ENCODE results near the gene ITSN2.
"Not testable (repeated sequence)": the region's sequence is repeated elsewhere in the genome, so short reads cannot be mapped to it uniquely, and the experiment has no call there.

The ITSN2 gene

DNA sequence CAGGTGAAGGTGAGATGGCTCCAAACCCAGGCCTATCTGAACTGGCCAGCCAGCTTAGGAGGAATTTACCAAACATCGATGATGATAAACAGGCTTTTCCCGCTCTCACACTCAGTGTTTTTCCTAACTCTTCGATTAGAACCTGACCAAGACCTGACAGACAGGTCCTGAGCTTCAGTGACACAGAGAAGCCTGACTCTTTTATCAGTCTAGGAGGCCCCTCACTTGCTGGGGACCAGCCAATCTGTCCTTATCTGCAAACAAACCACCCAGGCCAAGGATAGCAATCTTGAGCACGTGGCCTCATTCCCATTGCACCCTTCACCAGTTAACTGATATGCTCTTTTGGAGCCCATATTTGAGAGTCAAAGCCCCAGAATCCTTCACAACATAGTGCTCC lies 1.9 kb upstream of the ITSN2 start:
- DNase-seq, result no peak

DNA sequence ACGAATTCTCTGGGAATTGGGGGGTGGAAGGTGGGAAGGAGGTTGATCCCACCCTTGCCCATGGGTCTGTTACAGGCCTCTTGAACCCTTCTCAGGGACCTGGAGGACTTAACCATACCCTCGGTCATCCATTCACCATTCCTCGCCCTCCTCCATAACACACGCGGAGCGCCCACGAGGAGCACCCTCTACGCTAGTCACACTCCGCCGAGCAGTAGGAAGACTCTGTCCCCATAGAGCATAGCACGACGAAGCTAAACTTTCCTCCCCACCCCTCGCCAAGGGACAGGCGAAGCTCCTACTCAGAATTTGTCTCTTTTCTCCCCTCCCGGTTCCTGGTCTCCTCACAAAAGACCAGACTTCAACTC lies 611 bp upstream of the ITSN2 start:
- no peak for DNase-seq

DNA sequence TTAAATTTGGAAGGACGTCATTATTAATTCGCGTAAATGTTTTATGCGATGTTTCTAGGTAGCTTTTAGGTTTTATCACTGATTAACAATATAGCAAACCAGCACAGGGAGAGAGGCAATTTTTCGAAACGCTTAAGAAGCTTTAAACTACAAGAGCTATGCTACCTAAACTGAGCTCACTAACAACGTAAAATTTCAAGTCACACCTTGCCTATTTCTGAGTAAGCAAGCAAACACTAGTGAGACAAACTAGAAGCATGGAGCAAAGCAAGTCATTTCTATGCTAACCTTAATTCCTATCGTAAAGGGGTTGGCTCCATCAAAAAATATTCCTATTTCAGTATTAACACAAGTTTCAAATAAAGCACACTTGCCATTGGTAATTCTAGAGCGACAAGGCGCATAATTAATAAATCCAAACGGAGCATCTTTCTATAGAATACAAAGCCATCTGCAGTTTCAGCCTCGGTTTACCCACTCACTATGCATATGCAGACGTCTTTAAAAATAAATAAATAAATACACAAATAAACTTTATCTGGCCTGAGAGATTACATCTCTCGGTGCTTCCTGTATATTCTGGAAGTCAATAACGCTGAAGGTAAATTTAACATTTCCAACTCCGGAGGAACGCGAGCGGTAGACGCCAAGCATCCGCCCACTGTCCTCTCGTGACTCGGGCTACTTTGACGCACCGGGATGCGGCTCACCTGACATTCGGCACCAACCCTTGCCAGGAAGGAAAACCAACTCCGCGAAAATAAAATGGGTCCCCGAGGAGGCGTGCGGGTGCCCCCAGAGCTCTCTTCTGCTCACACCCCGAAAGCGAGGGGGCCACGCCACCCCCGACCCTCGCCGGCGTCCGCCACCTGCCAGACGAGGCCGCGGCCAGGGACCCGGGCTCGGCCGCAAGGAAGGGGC lies 947 bp downstream of the ITSN2 start:
- DNase-seq, result peak; percentile 12

DNA sequence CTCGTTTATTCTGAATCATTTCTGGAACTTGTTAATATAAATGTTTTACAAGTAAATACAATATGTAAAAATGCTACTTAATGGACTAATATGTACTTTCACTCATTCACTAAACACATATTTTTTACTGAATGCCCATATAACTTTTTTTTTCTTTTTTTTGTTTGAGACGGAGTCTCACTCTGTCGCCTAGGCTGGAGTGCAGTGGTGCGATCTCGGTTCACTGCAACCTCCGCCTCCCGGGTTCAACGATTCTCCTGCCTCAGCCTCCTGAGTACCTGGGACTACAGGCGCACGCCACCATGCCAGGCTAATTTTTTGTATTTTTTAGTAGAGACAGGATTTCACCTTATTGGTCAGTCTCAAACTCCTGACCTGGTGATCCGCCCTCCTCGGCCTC lies 2.6 kb downstream of the ITSN2 start:
- not testable (repeated sequence) for DNase-seq

DNA sequence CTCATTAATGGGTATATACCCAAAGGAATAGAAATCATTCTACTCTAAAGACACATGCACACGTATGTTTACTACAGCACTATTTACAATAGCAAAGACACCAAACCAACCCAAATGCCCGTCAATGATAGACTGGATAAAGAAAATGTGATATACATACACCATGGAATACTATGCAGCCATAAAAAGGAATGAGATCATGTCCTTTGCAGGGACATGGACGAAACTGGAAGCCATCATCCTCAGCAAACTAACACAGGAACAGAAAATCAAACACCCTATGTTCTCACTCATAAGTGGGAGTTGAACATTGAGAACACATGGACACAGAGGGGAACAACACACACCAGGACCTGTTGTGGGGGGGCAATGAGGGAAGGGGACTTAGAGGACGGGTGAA lies 3.2 kb downstream of the ITSN2 start:
- DNase-seq, result not testable (repeated sequence)

DNA sequence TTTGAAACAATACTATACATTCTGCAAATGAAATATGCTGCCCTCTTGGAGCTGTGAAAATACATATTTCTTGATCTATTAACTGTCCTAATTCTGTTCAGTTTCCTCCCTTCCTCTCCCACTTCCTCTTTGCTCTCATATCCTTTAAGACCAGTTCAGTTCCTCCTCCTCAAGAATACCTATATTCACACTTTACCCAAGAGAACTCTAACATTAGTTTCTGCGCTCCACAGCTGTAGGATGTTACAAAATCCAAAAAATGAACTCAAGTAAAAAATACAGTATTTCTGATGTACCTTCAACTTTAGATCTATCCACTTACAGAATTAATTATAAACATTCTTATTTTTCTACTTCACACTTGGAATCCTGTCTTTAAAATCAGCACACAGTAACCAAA lies 5.4 kb downstream of the ITSN2 start:
- no peak for DNase-seq

DNA sequence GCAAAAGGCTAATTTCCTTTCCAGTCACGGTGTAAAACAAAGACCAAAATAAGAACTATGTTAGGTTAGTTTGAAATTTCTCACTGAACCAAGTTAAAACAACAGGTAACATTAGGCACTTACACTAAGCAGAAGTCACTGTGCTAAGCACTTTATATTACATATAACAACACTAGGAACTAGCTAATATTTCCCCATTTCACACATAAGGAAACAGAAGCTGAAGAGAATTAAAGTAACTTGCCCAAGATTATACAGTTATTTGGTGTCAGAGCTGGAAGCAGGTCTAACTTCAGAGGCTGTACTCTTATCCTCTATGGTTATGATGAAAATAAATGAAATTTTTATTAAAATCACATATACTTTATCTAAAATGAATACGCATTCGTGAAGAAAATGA lies 5.9 kb downstream of the ITSN2 start:
- no peak for DNase-seq

DNA sequence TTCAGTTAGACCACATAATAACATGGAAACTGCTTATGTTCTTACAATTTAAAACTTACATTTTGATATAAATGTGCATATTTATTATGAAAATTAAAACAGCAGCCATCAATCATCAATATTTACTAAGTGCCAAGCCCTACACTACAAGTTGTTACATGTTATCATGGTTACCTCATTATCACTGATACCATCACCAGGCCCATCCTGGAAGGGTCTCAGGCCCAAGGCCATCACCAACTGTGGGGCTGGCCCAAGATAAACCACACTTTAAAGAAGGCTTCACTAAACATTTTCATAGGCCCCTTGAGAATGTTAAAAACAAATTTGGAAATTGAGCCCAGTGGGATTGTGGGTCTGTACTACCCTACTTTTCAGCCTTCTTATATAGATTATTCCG lies 6.4 kb downstream of the ITSN2 start:
- no peak for DNase-seq

DNA sequence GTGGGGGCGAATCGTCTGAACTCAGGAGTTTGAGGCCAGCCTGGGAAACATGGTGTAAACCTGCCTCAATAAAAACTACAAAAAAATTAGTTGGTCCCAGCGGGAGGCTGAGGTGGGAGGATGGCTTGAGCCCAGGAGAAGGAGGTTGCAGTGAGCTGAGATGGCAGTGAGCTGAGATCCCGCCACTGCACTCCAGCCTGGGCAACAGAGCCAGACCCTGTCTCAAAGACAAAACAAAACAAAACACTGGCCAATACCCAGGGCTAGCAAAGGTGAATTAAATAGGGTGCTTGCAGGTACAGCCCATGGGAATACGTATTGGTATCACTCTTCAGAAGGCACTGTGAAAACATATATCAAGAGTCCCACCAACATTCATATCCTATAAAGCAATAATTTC lies 7.0 kb downstream of the ITSN2 start:
- no peak for DNase-seq

DNA sequence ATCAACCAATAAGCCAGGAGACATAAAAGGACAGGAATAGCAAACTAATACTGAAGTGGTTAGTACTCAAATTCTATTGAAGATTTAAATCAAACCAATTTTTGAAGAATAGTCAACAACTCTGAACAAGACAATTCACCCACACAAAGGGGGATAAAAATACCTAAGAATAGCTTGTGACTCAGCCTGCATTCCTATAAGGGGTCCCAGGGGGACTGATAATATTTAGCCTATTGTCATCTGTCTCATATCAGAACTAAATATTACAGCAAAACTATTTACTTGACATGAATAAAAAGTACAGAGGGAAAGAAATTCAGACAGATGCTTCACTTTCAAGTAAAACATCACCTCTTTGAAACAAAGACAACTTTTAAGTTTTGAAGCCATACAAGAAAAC lies 7.7 kb downstream of the ITSN2 start:
- no peak for DNase-seq

DNA sequence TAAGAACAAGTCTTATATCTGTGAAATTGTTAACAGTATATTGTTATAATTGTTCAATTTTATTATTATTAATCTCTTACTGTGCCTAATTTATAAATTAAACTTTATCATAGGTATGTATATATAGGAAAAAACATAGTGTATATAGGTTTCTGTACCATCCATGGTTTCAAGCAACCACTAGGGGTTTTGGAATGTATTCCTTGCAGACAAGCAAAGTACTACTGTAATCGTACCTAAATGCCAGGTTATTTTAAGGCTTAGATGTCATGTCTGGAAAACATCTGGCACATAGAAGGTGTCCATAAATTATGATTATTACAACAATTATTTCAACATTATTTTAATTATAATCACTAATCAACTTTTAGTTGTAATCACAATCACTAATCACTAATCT lies 8.4 kb downstream of the ITSN2 start:
- no peak for DNase-seq

DNA sequence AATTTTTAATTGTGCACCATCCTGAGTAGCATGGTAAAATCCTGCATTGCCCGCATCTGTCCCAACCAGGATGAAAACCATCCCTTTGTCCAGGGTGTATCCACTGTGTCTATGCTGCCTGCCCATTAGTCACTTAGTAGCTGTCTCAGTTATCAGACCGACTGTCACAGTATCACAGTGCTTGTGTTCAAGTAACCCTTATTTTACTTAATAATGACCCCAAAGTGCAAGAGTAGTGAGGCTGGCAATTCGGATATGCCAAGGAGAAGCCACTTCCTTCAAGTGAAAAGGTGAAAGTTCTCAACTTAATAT lies 8.8 kb downstream of the ITSN2 start:
- DNase-seq, result no peak

DNA sequence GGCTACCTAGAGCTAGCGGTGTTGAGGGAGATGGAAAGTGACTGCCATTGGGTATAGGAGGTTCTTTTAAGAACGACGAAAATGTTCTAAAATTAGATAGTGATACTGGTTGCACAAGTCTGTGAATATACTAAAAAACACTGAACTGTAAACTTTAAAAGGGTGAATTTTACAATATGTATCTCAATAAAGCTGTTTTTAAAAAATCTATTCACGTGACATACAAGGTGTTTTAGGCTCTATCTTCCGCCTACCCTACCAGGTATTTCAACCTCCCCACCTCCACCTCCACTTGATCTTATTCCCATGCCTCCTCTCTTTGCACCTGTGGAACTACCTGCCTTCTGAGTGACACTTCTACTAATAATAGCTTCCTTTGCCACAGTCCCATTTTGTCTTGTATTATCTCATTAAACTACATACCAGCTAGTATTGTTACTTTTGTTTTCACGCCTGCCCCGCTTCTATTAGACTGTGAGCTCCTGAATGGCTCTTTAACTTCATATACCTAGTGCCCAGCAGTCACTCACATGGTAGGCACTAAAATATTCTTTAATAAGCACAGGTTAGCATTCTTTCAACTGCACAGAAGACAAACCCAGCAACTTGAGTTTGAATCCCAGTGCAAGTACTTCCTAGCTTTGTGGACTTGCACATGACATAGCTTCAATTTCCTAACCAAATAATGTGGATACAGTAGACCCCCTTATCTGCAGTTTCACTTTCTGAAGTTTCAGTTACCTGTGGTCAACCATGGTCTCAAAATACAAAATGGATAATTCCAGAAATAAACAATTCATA lies 9.3 kb downstream of the ITSN2 start:
- no peak for DNase-seq

DNA sequence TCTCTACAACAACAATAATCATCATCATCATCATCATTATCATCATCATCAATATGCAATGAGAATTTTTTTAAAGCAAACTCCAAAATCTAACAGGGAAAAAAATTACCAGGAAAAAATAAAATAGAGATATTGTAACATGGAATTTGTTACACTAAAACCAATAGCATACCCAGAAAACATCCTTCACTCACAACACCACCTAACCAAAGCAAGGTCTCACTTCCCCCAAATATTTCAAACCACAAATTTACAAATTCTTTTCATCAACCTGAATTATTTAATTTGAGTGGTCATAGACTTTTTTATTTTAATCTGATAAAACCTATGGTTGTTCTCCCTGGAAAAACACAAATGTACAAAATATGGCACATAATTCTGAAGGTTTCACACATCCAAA lies 11.2 kb downstream of the ITSN2 start:
- DNase-seq, result no peak

DNA sequence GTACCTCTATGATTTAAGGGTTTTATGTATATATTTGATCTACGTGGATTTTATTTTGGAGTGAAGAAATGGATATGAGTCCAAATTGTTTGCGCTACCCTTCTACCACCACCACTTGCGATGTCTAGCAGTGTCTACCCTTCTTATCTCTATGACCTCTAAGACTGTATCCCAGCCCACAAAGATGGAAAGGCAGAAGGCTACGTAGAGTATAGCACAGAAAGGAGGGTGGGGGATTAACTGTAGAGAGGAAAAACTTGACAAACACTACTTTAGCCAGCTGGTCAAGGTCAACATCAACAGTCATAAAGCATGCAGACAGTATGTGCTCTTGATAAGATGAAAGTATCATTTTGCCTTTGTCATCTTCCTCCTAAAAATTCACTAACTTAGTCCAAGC lies 14.4 kb downstream of the ITSN2 start:
- DNase-seq, result no peak

DNA sequence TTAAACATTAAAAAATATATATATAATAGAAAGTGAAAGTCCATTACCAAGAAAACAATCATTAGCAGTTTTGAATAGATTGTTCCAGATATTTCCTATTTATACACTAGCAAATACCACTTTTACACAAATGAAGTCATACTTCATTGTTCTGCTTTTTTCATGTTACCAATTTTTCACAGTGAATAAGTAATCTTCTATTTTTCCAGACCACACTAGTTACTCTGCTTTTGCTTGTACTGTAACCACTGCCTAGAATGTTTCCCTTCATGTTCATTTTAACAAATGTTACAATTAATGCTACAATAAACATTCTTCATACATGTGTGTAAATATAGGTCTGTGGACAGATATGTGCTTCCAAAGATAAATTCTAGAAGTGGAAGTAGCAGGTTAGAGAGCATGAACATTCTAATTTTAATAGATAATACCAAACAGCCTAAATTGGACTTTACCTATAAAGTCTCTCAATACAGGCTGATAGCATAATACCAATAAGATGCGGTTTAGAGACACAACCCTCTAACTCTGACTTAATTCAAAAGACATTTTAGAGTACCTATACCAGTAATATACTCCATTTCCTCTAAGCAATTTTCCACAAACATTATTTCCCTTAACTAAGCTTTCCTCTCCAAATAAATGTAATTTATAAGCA lies 17.0 kb downstream of the ITSN2 start:
- no peak for DNase-seq

DNA sequence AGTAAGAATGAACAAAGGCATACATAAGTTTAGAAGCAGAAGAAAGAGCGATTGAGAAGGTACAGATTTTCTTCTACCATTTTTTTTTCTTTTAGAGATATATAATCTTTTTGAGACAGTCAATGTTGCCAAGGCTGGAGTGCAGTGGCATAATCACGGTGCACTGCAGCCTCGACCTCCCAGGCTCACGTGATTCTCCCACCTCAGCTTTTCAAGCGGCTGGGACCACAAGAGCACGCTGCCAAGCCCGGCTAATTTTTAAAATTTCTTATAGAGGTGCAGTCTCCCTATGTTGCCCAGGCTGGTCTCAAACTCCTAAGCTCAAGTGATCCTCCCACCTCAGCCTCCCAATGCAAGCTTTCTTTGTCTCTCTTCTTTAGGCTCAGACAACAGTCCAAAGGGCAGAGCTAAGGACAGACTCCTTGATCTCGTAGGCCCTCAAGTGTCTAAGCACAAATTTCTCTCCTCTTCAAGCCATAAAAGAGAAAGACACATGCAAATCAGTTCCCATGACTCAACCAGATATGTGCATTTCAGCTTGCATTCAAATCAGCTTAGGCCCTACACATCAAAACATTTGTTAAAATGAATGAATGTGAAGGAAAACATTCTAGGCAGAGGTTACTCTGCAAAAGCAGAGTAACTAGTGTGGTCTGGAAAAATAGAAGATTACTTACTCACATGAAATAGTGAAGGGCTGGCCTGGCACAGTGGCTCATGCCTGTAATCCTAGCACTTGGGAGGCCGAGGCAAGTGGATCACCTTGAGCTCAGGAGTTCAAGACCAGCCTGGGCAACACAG lies 18.0 kb downstream of the ITSN2 start:
- peak; percentile 7 for DNase-seq

DNA sequence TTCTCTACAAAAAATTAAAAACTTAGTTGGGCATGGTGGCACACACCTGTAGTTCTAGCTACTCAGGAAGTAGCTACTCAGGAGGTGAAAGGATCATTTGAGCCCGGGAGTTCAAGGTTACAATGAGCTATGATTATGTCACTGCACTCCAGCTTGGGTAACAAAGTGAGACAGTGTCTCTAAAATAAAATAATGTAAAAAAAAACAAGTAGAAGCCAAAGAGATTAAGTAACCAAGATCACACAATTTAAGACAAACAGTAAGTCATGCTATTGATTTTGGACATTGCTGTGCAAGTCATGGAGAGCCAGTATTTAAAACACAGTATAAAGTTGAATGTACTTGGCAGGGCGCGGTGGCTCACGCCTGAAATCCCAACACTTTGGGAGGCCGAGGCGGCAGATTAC lies 20.5 kb downstream of the ITSN2 start:
- DNase-seq, result no peak

DNA sequence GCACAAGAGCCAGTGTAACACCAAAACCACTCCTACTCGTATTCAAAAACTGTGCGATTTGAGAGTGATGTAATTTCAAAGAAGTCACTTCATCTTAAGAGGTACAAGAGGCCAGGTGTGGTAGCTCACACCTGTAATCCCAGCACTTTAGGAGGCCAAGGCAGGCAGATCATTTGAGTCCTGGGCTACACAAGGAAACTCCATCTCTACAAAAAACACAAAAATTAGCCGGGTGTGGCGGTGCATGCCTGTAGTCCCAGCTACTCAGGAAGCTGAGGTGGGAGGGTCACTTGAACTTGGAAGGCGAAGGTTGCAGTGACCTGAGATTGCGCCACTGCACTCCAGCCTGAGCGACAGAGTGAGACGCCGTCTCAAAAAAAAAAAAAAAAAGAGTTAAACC lies 21.2 kb downstream of the ITSN2 start:
- not testable (repeated sequence) for DNase-seq

DNA sequence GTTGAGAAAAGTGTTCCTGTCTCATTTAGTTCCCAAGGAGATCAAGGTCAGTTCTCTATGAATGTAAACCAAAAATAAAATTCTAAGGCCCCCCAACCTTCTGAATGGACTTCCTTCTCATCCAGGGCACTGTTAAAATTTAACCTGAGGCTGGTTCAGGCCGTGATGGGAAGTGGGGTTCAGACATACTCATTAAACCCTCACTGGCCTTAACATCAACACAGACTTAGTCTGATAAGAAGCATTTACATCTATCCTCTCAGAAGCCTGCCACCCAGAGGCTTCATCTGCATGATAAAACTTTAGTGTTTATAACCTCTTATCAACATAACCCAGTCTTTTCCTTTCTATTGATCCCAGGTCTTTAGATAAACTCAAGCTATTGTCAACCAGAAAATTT lies 22.4 kb downstream of the ITSN2 start:
- no peak for DNase-seq

DNA sequence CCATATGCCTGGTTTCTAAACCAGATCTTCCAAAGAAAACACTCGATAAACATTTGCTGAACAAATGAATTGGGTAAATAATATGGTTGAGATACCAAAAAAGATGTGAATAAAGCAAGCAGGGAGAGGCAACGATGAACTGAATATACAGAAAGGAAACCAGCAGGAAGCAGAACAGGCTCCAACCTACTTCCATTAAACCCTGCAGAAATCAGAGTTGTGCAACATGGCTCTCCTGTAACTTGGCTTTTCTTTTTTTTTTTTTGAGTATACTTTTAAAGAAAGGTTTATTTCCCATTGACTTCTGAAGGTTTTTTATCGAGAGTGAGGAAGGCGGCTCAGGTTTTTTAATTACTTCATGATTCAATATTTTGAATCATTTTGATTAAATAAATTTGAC lies 23.5 kb downstream of the ITSN2 start:
- DNase-seq, result no peak

DNA sequence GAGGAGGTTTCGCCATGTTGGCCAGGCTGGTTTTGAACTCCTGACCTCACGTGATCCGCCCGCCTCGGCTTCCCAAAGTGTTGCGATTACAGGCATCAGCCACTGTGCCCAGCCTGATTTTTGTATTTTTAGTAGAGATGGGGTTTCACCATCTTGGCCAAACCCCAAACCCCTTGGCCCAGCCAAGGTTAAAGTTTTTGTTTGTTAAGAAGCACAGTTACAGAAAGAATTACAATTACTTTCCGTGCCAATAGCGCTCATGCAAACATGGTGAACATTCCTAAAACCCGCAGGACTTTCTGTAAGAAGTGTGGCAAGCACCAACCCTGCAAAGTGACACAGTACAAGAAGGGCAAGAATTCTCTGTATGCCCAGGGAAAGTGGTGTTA lies 26.1 kb downstream of the ITSN2 start:
- DNase-seq, result no peak

All from EL (cell line).